ENCODE results near the gene RGR.

RGR gene

DNA sequence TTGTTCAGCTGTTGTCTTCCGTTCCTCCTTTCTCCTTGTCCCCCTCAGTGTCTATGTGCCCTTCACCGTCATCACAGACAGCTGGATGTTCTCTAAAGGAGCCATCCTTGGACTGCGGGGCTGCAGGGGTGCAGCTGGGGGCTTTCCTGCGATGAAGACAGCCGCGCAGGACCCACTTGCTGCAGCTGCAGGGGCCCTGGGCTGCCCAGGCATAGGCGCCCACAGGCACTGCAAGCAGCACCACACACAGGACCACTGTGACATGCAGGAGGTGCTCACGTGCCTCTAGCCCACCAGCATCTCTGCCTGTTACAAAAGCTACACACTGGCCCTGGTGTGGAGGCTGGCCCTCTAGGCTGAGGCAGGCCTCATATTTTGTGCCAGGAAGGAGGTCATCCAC lies 22.9 kb upstream of the RGR start:
- no peak for DNase-seq (ENCODE audit: low spot score)

DNA sequence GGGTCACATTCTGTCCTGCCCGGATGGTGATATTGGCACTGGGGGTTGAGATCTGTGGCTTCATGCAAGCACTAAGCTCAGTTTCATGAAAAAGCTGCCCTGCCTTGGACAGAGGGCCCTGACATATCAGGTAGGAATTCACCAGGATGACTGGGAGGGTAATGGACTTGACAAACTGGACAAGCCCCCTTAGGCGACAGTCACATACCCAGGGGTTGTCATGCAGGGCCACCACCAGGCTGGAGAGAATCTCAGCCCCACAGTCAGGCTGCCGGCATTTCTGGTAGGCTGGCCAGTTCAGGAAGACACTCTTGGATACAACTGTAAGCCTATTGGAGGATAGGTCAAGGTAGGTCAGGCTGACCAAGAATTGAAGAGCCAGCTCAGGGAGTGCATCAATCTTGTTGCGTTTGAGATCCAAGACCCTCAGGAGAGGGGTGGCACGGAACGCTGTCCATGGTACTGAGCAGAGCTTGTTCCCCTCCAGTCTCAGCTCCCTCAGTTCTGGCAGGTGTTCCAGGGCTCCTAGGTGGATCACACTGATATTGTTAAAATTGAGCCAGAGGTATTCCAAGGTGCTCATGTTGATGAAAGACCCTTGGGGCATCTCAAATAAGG lies 20.3 kb upstream of the RGR start:
- DNase-seq (ENCODE audit: low spot score): no peak

DNA sequence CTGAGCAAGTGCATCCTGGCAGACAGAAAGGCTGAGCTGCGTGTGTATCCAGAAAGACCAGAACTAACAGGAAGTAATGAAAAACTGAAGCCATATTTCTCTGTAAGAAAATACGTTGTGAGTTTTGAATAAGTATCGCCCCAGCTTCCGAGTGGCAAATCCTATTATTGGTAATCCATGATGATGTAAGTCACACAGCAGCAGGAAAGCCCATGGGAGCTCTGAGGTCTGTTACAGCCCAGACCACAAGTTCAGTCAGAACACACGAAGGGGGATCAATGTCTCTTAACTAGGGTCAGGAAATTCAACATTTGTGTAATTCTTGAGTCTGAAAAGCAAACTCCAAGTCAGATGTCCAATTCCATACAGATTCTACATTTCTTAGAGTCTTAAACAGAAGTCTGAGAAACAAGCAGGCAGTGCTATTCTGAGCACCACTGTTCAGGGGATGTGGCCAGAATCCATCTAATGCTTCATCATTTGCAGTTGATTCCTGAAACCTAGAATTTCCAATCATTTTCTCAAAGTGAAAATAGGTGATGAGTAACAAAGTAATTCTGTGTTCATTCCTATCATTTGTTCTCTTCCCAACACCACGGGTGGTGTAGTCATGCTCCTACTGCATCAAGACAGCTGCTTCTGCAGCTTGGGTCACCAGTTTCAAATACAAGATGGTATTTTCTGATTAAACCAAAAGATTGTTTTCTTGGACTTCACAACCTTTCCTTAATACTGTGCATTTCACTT lies 19.3 kb upstream of the RGR start, which contains the start of gene LRIT2:
TSS of gene LRIT2 (minus strand) at position 118 of the 747 bp plus-strand sequence. CDS start at position 94, 24 bp downstream.
- DNase-seq (ENCODE audit: low spot score): no peak

DNA sequence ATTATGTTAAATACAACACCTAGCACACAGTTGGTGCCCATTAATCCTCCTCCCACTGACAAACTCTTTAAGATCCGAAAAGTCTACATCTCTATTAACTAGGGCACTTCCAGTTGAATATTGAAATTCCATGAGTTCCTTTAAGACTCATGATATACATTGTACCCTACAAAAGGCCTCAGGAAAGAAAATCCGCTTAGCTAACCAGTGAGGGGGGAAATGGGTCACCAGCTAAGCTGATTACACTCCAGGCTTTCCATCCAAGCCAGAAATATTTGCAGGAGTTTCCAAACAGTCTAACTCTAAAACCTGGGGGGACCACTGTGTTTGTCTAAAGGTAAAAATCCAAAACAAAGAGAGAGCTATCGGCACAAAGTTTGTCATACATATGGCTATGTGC lies 18.2 kb upstream of the RGR start:
- no peak for DNase-seq (ENCODE audit: low spot score)

DNA sequence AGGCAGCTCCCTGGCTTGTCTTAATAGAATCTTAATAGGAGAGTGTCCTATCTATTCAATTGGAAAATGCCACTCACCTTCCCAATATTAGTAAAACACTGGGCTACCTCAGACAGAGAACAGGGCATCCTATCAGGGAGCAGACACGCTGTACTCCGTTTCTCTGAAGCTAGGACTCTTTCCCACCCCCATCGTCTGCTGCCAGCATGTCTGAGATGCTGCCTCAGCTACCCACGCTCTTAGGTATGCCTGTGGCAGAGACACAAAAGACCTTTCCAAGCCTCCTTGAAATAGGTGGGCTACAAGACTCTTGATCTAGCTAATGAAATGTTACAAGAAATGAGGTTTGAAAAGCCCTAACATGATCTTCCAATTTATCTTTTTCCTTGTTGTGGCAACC lies 17.0 kb upstream of the RGR start:
- no peak for DNase-seq (ENCODE audit: low spot score)

DNA sequence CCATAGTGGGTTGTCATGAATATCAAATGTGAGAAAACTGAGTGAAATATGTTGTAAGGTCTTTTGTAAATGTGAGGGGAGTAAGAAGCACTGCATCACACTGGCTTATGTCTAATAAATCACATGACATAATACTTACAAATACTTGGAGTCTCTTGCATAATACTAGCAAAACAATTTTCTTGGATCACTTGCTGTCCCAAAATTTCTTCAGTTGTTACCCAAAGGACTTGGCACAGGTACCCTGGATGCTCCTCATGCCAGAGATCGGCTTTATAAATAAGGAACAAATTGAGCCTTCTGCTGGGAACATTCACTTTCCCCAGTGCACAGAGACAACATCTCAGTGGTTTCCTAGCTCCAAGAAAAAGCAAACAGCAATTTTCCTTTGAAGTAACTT lies 14.5 kb upstream of the RGR start:
- DNase-seq (ENCODE audit: low spot score): no peak

DNA sequence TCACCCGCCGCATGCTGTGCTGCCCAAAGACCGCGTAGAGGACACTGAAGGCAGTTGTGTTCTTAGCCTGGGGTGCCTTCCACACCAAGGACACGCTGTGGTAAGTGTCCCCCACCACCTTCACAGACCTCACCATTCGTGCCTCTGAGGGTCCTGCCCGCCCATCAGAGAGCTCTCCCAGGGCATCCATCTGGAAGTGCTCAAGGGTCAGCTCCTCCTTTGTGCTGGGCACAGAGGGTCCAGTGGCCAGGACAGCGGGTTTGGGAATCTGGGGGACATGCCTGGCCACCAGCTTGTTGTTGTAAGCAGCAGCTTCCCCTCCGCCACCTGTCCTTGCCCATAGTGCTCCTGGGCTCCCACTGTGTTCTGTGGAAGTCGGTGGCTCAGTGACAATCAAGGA lies 12.5 kb upstream of the RGR start:
- DNase-seq (ENCODE audit: low spot score): no peak

DNA sequence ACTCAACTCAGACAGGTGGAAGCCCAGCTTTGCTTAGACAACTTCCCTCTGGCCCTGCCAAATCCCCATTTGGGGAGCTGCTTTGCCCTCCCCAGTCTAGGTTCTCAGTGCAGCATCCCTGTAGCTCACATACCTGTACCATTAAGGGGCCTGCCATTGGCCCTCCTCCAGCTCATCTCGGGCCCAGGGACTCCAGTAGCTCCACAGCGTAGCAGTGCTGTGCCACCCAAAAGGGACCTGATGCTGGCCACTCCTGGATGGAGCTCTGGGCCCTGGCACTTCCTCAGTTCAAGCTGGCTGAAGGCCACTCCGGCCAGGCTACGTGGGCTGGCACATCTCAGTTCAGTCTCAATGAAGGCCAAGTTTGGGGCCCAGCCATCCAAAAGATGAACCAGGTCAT lies 10.9 kb upstream of the RGR start:
- no peak for DNase-seq (ENCODE audit: low spot score)

DNA sequence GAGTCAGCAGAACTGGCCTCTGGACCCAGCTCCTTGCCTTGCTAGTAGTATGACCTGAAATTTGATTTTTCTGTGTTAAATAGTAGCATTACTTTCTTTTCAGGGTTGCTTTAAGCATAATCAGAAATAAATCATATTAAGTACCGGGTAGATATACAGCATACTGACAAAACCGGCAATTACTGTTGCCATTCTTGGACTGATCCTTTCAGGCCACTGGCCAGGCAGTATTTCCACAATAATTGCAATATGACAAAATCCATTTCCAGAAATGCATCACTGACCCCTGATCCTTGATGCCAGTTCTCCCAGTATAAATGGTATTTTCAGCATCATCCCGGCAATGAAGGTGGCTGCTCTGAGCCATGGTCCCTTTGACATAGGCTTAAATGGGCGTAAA lies 10.4 kb upstream of the RGR start:
- no peak for DNase-seq (ENCODE audit: low spot score)

DNA sequence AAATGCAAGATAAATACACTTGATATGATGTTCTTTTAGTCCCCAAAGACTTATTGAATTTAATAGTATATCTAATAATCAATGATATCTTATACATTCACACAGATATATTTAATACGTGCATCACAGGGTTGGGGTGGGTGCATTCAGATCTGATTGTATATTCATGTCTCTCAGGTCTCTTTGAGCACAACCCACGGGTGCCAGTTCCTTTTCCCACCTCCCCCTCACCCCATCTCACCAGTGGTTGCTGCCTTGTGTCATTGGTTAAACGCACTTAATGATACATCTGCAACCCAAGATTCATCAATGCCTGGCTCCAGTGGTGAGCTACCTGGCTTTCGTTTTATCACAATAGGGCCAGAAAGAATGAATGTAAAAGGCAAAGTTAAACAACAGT lies 9.8 kb upstream of the RGR start:
- no peak for DNase-seq (ENCODE audit: low spot score)

DNA sequence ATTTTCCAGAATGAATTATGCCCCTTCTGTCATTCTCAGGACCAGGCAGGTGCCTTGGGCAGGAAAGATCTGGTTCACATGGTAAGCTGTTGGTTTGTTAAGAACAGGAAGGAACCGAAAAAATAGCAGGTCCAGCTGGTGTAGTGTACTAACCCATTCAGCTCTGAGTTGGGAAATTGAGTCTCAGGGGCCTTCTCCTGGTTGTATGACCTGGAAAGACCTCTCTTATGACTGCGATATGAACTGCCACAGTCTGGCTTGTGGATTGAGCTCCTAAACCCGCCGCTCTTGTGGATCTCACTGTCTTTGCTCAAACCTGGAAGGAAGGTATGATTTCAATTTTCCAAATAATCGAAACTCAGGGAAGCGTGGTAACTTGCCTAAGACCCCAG lies 8.1 kb upstream of the RGR start:
- no peak for DNase-seq (ENCODE audit: low spot score)

DNA sequence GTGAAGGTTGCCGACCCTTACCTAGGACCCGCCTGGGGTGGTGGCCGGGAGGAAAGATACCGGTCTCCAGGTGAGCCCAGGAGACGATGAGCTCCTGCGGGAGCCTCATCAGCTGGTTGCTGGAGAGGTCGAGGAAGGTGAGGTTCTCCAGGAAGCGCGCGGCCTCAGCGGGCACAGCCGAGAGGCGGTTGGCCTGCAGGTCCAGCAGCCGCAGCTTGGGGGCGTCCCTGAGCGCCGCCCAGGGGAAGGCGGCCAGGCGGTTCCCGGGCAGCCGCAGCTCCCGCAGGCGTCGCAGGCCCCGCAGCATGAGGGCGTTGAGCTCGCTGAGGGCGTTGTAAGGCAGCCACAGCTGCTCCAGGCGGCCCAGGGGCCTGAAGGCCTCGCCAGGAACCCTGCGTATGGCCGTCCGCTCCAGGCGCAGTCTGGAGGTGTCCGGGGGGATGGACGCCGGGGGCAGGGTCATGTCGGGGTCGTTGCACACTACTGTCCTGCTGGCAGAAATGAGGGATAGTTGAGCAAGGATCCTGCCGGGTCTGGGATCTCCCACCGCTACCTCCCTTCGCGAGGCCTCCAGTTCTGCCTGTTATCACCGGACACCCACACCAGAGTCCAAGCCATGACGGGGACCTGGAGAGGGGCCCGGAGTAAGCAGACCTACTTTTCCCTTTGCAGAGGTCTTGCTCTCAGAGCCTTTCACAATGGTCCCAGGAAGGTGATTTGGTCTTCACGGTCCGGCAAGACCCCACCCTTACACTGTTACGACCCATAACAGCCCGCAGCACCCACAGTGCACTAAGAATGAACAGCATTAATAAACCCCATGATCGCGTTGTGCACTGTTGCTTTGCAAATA lies 7.4 kb upstream of the RGR start:
- no peak for DNase-seq (ENCODE audit: low spot score)

DNA sequence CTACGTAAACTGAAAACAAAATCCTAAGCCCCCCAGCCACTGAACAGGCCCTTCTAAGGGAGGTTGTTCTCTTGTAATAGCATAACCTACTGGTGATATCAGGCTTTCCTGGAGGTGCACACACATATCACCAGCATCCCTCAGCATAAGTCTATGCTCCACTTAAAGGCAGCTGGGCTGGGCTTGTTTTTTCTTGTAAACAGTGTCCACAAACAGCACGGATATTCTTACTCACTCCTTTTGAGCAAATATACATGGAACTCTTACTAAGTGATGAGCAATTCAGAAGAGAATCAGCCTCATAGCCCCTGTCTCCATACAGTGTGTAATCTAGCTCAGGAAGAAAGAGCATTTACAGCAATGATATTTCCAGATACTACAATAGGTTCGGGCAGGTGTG lies 5.9 kb upstream of the RGR start:
- no peak for DNase-seq (ENCODE audit: low spot score)

DNA sequence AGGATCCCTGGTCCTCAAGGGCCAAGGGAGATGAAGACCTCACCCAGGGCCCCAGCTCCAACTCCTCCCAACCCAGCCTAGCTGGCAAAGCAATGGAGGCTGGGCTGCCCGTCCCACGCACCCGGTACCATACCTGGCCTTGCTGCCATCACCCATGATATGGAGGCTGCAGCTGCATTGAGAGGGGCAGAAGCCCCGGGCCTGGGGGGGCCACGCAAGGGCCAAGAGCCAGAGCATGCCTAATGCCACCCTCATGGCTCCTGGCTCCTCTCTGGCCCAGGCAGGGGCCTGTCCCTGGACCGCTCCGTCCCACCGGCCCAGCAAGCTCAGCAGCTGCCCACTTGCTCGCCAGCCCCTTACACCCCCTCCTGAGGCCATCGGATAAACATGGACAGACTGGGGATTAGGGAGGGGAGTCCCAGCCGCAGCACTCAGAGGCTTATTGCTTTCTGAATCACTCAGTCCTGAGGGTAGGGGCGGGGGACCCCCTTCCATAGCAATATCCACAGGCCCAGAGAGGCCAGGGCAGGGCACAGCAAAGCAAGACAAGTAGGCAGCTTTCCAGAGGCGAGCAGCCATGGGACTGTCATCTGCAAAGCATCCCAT lies 3.6 kb upstream of the RGR start, which contains the start of gene LRIT1:
TSS of gene LRIT1 (minus strand) at position 362 of the 606 bp plus-strand sequence. CDS start at position 255, 107 bp downstream.
- DNase-seq (ENCODE audit: low spot score): no peak

DNA sequence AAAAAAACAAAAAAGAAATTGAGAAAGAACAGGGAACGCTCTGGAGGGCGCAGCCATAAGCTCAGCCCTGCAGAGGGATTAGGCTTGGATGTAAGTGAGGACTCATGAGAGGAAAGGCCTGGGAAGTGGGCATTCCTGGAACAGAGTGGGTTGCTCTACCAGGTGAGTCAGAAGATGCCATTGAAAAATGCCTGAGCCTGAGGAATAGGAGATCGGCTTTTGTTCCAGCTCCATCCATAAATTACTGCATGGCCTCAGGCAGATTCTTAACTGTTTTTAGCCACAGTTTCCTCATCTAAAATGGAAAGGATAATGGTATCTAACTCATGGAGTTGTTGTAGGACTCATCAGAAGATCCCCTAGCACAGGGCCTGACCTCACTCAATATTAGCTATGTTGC lies 1.1 kb upstream of the RGR start:
- DNase-seq (ENCODE audit: low spot score): no peak

DNA sequence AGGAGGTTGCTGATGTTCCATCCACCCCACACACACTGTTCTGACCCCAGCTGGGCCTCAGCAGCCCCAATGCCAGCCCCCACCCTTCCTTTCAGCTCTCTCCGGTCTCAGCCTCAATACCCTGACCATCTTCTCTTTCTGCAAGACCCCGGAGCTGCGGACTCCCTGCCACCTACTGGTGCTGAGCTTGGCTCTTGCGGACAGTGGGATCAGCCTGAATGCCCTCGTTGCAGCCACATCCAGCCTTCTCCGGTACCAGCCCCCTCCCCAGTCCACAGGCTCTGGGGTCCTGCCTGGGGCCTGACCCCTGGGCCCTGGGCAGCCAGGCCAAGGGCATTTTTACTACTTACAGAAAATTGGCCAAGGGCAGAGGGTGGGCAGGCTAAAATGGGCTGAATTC lies 2.6 kb downstream of the RGR start:
- no peak for DNase-seq (ENCODE audit: low spot score)

DNA sequence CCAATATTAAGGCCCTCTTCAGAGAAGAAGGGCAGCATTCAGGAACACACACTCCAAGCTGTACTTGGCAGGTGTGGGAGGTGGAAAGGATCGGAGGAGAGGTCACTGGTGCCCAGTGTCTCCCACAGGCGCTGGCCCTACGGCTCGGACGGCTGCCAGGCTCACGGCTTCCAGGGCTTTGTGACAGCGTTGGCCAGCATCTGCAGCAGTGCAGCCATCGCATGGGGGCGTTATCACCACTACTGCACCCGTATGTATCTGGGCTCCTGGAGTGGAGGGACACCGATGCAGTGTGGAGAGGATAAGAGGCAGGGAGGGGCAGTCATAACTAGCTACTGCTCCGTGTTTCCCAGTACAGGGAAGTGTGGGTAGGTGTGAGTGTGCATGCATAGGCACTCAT lies 3.9 kb downstream of the RGR start:
- DNase-seq (ENCODE audit: low spot score): no peak

DNA sequence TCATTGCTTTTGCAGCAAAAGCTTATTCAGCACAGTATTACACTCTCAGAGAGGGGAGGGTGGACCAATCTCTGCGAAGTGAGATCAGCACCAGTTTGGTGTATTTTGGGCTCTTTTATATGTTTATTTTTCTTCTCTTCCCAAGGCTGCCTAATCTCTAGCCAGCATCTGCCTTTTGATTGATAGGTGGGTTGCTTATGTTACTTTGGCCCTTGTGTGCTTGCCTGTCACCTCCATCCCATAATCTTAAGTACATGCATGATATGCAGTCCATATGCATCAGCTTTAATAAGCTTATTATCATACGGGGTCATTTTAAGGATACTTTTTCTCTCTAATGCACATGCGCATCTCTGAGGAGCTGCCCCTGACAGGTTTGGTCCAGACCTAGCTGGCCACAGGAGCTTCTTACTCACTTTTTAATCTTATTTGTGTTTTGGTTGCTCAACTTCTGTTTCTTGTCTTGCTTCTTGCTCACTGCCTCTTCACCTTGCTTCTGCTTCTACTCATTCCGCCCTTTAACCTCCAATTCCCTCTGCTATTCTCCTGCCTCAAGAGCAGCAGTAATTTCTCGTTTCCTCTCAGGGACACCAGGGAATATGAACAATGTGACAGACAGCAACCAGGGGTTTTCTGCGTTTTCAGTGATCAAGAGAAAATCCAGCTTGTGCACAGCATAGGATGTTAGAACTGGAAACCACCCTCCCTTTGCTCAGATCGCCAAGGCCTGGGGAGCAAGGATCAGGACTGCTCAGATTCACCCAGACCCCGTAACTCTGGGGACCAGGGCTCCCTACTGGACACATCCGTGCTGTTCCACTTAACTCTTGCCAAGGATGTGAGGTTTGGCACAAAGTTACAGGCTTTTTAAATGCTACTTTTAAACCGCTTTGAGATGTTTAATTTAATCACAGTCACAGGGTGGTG lies 10.0 kb downstream of the RGR start:
- DNase-seq (ENCODE audit: low spot score): no peak

DNA sequence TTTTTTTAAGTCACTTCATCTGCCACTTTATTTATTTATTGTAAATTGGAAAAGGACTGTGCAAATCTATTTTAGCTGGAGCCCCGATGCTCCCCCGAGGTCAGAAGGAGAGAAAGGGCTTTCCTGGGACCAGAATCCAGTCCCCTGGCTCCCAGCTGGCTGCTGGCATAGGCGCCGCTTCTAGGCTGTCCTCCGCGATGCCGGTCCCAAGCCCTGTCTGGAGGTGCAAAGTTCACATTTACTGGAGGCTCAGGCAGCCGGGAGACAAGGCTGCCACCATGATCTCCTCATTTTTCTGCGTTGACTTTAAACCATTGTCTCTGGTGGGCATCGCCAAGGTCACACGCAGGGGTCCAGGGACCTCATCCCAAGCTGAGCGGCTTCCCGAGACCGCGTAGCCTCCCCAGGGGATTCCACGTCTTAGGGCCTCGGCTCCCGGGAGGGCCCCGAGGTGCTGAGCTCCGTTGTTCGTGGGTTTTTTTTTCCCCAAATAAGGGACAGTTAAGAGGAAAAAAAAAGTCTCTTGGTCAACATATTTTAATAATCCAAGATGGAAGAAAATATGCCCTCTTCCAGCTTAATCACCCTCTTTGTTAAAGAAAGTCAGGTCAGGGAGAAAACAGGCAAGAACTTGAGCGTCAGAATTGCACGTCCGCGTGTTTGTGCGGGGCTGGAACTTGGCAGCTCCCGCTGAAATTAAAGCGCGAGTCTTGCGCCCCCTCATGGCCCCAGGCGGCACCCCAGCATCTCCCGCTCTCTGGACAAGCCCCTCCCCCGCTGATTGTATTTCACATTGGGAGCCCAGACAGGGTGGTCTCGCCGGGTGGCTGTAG lies 11.9 kb downstream of the RGR start:
- peak; percentile 49 for DNase-seq (ENCODE audit: low spot score)

DNA sequence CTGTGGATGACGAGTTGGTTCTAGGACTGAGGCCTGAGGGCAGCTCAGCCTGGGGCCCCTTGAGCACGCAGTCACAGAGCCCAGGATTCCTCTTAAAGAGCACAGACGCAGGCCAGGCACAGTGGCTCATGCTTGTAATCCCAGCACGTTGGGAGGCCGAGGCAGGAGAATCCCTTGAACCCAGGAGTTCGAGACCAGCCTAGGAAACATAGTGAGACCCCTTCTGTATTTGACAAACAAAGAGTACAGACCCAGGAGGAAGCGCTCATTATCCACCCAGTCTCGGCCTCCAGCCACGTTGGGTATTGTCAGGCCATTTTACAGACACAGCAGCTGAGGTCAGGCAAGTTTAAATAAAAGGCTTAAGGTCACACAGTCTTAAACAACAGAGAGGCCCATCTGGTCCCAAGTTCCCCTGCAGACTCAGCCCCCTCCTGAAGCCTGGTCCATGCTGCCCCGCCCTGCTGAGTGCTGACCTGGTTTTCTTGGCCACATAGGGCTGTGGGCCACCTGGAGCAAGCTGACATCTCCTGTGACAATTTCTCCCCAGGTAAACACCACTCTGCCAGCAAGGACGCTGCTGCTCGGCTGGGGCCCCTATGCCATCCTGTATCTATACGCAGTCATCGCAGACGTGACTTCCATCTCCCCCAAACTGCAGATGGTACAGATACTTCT lies 12.6 kb downstream of the RGR start:
- no peak for DNase-seq (ENCODE audit: low spot score)

Data from hepatic stellate cell (primary cell).